ENCODE data around the gene ZFP30.
"Not testable (repeated sequence)": the region's sequence is repeated elsewhere in the genome, so short reads cannot be mapped to it uniquely, and the experiment has no call there.

The ZFP30 gene

GRCh38 chr19:37655301-37655688 is at the start of gene ZFP30:
TSS of gene ZFP30 (minus strand) at chr19:37655465. CDS start at chr19:37647822, 7,643 bp downstream.
- peak; percentile 91 for DNase-seq

DNA sequence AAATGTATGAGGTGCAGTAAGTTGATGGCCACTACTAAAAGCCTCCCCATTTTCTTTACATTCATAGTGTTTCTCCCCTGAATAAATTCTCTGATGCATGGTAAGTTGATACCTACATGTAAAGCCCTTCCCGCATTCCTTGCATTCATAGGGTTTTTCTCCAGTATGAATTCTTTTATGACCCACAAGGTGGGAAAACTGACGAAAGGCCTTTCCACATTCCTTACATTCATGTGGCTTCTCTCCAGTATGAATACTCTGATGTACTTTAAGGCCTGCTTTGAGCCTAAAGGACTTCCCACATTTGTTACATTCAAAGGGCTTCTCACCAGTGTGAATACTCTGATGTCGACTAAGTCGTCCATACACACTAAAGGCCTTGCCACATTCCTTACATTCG is 43.8 kb upstream of the ZFP30 start:
- DNase-seq = no peak

DNA sequence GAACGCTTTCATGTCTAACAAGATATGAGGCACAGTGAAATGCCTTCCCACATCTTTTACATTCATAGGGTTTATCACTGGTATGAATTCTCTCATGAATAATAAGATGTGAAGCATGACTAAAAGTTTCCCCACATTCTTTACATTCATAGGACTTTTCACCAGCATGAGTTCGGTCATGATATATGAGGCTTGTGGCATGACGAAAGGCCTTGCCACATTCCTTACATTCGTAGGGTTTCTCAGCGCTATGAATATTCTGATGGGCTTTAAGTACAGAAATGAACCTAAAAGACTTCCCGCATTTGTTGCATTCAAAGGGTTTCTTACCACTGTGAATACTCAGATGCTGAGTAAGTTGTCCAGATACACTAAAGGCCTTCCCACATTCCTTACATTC is 43.0 kb upstream of the ZFP30 start:
- DNase-seq = no peak

- DNase-seq = no peak
Observed at GRCh38 chr19:37695144-37695899, 40.1 kb upstream of the ZFP30 start.

- DNase-seq = no peak
Observed at GRCh38 chr19:37692956-37693620, 37.8 kb upstream of the ZFP30 start.

GRCh38 chr19:37691881-37692504 is 36.7 kb upstream of the ZFP30 start:
- no peak for DNase-seq

DNA sequence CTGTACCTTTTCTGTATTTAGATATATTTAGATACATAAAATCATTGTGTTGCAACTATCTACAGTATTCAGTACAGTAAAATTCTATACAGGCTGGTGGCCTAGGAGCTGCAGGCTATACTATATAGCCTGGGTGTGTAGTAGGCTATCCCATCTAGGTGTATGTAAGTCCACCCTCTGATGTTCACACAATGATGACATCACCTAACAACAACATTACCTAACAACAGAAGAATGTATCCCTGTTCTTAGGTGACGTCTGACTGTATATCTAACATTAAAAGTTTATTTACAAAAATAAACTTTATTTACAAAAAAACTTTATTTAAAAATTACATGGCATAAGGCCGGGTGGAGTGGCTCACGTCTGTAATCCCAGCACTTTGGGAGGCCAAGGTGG is 28.3 kb upstream of the ZFP30 start:
- DNase-seq = no peak

DNA sequence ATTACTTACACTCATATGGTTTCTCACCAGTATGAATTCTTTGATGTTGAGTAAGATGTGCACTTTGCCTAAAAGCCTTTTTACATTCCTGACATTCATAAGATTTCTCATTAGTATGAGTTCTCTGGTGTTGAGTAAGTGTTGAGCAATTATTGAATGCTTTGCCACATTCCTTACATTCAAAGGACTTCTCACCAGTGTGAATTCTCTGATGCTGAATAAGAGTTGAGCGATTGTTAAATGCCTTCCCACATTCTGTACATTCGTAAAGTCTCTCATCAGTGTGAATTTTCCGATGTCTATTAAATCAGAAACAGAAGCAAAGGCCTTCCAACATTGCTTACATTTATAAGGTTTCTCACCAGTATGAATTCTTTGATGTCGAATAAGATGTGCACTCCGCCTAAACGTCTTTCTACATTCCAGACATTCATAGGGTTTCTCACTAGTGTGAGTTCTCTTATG is 14.2 kb upstream of the ZFP30 start:
- no peak for DNase-seq

- not testable (repeated sequence) for DNase-seq
Observed at GRCh38 chr19:37657157-37657556, 1.9 kb upstream of the ZFP30 start.

DNA sequence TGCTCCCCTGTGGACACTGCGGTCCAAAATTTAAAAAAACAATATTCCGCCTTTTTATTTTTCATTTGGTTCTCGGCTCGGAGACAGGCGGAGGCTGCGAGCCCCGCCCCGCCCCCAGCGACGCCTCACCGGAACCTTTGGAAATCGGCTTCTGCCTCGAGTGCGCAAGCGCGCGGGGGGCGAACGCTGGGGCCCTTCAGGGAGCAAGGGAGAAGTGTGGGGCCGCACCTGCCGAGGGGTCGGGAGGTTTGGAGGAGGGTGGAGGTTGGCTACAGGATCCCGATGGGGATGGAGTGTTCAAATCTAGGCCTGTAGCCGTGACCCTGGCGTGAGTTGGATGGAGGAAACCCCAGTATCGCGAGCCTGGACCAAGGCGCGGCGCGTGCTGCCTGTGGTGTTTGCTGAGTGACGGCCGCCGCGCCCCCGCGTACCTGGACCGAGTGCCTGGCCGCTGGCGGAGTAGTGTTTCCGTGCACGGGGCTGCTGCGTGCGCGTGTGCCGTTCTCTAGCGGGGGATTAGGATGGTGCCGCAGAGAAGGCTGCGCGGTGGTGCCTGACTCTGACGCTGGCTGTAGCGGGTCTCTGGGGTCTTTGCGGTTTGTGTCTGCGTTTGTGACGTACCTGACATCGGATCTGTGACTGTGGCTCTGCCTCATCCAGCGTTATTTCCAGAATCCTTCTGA is 565 bp upstream of the ZFP30 start:
- DNase-seq = peak; percentile 86

- peak; percentile 63 for DNase-seq
Observed at GRCh38 chr19:37654629-37655300, 500 bp downstream of the ZFP30 start.

- DNase-seq = no peak
Observed at GRCh38 chr19:37654118-37654517, 1.1 kb downstream of the ZFP30 start.

GRCh38 chr19:37635076-37636056 is 19.9 kb downstream of the ZFP30 start:
- DNase-seq = no peak

GRCh38 chr19:37594982-37595382 is 60.3 kb downstream of the ZFP30 start:
- DNase-seq = peak; percentile 34

DNA sequence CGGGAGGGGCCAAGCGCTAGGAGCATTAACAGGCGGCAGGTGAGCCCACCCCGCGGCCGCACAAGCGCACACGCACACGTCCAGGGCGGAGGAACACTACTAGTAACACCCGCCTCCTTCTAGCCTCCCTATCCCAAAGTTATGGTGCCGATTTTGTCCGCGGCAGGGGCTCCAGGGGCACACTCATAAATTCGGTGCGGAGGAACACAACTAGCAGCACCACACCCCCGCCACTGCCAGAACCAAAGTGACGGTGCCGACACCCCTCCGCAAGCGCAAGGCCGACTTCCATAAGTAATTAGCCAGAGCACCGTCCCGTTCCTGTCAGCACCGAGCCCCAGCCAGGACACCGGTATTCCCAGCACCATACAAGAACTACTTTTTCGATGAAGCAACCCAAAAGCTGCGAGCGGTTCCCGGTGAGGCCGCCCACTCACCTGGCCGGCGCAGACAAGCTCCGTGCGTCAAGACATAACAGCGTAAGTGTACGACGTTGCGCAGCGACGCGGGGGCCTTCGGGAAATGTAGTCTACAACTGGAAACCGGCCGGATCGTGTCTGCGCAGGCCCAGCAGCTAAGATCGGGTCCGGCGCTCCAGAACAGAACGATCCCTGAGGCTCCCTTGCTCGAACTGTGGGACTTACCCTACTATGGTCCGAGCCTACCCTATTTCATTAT is 60.8 kb downstream of the ZFP30 start, which contains the start of the genes ZNF540 and ZNF571:
ZNF540 (plus strand) TSS at position 573 of the 678 bp plus-strand sequence. CDS start 3,572 bp downstream, outside the sequence.
ZNF571 (minus strand) TSS at position 489 of the 678 bp plus-strand sequence. CDS start 8,116 bp downstream, outside the sequence.
- peak; percentile 95 for DNase-seq

GRCh38 chr19:37593996-37594303 is 61.3 kb downstream of the ZFP30 start:
- DNase-seq = no peak

DNA sequence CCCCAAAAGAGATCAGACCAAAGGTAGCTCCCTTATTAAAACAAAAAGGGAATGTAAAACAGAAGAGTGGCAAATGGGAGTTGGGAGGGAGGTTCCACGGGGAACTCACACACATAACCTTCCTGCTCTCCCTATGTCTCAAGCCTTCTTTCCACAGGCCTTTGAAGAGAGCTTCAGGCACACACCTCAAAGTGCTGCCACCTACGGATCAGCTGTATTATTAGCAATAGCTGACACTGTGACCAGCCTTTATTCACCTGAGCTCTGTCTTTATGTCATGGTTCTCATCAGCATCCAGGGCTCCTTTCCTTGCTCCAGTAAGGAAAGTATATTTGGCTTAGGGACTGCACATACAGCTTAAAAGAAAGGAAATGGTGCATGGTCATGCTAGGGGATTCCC is 71.9 kb downstream of the ZFP30 start:
- DNase-seq = no peak

DNA sequence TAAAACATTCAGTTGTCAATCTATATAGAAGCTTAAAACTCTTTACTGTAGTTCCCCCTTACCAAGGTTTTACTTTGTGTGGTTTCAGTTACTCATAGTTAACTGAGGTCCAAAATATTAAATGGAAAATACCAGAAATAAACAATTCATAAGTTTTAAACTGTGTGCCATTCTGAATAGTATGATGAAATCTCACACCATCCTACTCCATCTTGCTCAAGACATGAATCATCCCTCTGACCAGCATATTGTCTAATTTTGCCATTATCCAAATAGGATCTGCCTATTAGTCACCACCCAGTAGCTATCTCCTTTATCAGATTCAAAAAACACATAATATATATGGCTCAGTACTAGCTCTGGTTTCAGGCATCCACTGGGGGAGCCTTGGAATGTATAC is 83.1 kb downstream of the ZFP30 start:
- no peak for DNase-seq

DNA sequence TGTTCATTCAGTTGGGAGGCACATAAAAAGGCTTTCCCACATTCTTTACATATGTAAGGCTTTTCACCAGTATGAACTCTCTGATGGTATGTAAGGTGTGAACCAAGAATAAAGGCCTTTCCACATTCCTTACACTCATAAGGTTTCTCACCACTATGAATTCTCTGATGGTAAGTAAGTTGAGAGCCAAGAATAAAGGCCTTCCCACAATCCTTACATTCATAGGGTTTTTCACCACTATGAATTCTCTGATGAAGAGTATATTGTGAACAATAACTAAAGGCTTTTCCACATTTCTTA is 89.9 kb downstream of the ZFP30 start:
- DNase-seq = no peak

DNA sequence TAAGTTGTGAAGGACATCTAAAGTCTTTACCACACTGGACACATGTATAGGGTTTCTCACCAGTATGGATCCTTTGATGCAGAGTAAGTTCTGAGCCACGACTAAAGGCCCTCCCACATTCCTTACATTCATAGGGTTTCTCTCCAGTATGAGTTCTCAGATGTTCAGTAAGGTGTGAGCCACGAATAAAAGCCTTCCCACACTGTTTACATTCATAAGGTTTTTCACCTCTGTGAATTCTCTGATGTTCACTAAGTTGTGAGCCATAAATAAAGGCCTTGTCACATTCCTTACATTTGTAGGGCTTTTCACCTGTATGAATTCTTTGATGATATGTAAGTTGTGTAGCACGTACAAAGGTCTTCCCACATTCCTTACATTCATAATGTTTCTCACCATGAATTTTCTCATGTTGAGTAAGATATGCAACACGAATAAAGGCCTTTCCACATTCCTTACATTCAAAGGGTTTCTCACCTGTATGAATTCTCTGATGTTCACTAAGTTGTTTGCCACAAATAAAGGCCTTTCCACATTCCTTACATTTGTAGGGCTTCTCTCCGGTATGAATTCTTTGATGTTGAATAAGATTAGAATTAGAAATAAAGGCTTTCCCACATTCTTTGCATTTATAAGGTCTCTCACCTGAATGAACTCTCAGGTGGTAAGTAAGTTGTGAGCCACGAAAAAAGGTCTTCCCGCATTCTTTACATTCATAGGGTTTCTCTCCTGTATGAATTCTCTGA is 90.5 kb downstream of the ZFP30 start:
- no peak for DNase-seq

Data from COR-L47 (cell line).